Endodermal cell (in vitro differentiated cells): ENCODE results near the gene PDCD2L. TPM values are rescaled to one million over a fixed set of nuclear protein-coding genes. Genes with fewer than 3 reads are reported as not detected.

Experiments
- DNase-seq: peaks from one replicate; pipeline ENCODE4 v3.0.0-alpha.2; 2017
- H3K27ac ChIP-seq: 2 replicates; pipeline ENCODE4 v1.5.1; 2013; ENCODE audit warnings: mild to moderate bottlenecking, low read depth, low read length, moderate library complexity
- H3K27me3 ChIP-seq: 2 replicates; pipeline ENCODE4 v1.6.1; 2013; ENCODE audit warnings: mild to moderate bottlenecking, low read length, moderate library complexity; ENCODE audit not compliant: insufficient read depth, control insufficient read depth, poor library complexity, severe bottlenecking
- H3K36me3 ChIP-seq: 2 replicates; pipeline ENCODE4 v1.7.0; 2013; ENCODE audit warnings: mild to moderate bottlenecking, low read length, moderate library complexity; ENCODE audit not compliant: control insufficient read depth, insufficient read depth
- H3K4me1 ChIP-seq: one replicate; pipeline ENCODE4 v1.7.0; 2013; ENCODE audit warnings: low read length; ENCODE audit not compliant: control insufficient read depth, insufficient read depth
- H3K4me3 ChIP-seq: 2 replicates; pipeline ENCODE4 v1.5.1; 2013; ENCODE audit warnings: mild to moderate bottlenecking, low read length, moderate library complexity
- H3K9ac ChIP-seq: 2 replicates; pipeline ENCODE4 v1.6.1; 2013; ENCODE audit warnings: mild to moderate bottlenecking, low read length, moderate library complexity; ENCODE audit not compliant: poor library complexity, severe bottlenecking; ENCODE audit errors: extremely low read depth
- H3K9me3 ChIP-seq: 2 replicates; pipeline ENCODE4 v1.6.1; 2013; ENCODE audit warnings: mild to moderate bottlenecking, low read length, moderate library complexity; ENCODE audit not compliant: control insufficient read depth
- H3K27ac Mint-ChIP-seq: 2 replicates; pipeline ENCODE4 v1.8.0; 2020; ENCODE audit warnings: mixed read lengths
- H3K27me3 Mint-ChIP-seq: 2 replicates; pipeline ENCODE4 v1.8.0; 2021; ENCODE audit warnings: mild to moderate bottlenecking, mixed read lengths; ENCODE audit not compliant: insufficient read depth
- H3K36me3 Mint-ChIP-seq: 2 replicates; pipeline ENCODE4 v1.8.0; 2020; ENCODE audit warnings: low read depth, mixed read lengths
- H3K4me1 Mint-ChIP-seq: 2 replicates; pipeline ENCODE4 v1.8.0; 2020; ENCODE audit warnings: mixed read lengths
- H3K4me3 Mint-ChIP-seq: 2 replicates; pipeline ENCODE4 v1.8.0; 2020; ENCODE audit warnings: mild to moderate bottlenecking, moderate library complexity, mixed read lengths
- H3K9me3 Mint-ChIP-seq: 2 replicates; pipeline ENCODE4 v1.8.0; 2020; ENCODE audit warnings: mild to moderate bottlenecking, mixed read lengths
- CTCF ChIP-seq: fragments of 200-600 bp; sonication (generic); conservative IDR thresholded peaks from 2 replicates; pipeline ENCODE4 v1.5.0; 2021; ENCODE audit warnings: antibody characterized with exemption, mild to moderate bottlenecking
- WGBS, 2 experiments: methylation state at CpG; one replicate each; pipeline versions ENCODE4 v1.1.5 to v1.1.7; 2013; ENCODE audit warnings: missing lambda C conversion rate in 2 of 2, mixed read lengths in 1 of 2; ENCODE audit not compliant: insufficient coverage in 1 of 2, insufficient read length in 1 of 2; 5-methylcytosine and 5-hydroxymethylcytosine counted together
- total RNA-seq, 2 donors: library from RNA; stranded (reverse); fragmentation: NEBNext Ultra II Directional in 1 of 2; extraction: Animal tissue kit (Norgen Biotek cat#: 25700) in 1 of 2; gene quantifications; 2 replicates in 1 of 2; 3 replicates in 1 of 2; pipeline ENCODE4 v1.2.1, GENCODE V29; 2021

Gene PDCD2L
- total RNA-seq, 2 donors from 2014 or later, result 25.0 to 25.1 TPM

GRCh38 chr19:34393031-34393430, 11.2 kb upstream of the PDCD2L start:
- Mint-ChIP-seq H3K9me3 (no peaks in the 10 kb centered on the region), H3K4me1 (no peaks in the 10 kb centered on the region), H3K27ac (no peak overlapping the region), H3K4me3 (no peak overlapping the region), H3K27me3 (no peaks in the 10 kb centered on the region), H3K36me3 (peaks cover 24% of the 10 kb centered on the region)
- peaks cover 49% of the 10 kb centered on the region for H3K36me3 ChIP-seq
- DNase-seq, result no peak
- 84 to 93% methylated on average over 6 to 11 of the region's 11 CpGs for WGBS, 2 experiments
- no peak overlapping the region for H3K9ac ChIP-seq
- no peaks in the 10 kb centered on the region for H3K4me1 ChIP-seq
- no peak overlapping the region for H3K27ac ChIP-seq
- no peak overlapping the region for H3K4me3 ChIP-seq
- no peak for TF ChIP-seq CTCF
- no peaks in the 10 kb centered on the region for H3K9me3 ChIP-seq
- H3K27me3 ChIP-seq, result no peaks in the 10 kb centered on the region

- no peak for DNase-seq
- TF ChIP-seq CTCF, result no peak
- peaks cover 52% of the 10 kb centered on the region for H3K36me3 ChIP-seq
- H3K27ac Mint-ChIP-seq, result no peak overlapping the region
- H3K27me3 Mint-ChIP-seq, result no peaks in the 10 kb centered on the region
- no peak overlapping the region for H3K4me3 Mint-ChIP-seq
- no peaks in the 10 kb centered on the region for H3K9me3 ChIP-seq
- no peaks in the 10 kb centered on the region for H3K4me1 Mint-ChIP-seq
- H3K27ac ChIP-seq, result no peak overlapping the region
- H3K36me3 Mint-ChIP-seq, result peaks cover 26% of the 10 kb centered on the region
- H3K27me3 ChIP-seq, result no peaks in the 10 kb centered on the region
- H3K9ac ChIP-seq, result no peak overlapping the region
- 94 to 96% methylated on average over 10 to 14 of the region's 14 CpGs for WGBS, 2 experiments
- no peaks in the 10 kb centered on the region for H3K4me1 ChIP-seq
- no peaks in the 10 kb centered on the region for H3K9me3 Mint-ChIP-seq
- no peak overlapping the region for H3K4me3 ChIP-seq
These were observed 10.6 kb upstream of the PDCD2L start for GRCh38 chr19:34393629-34394028.

- Histone ChIP-seq H3K27me3 (no peaks in the 10 kb centered on the region), H3K9ac (no peak overlapping the region), H3K4me3 (no peak overlapping the region), H3K27ac (no peak overlapping the region), H3K4me1 (no peaks in the 10 kb centered on the region), H3K36me3 (peaks cover 40% of the 10 kb centered on the region), H3K9me3 (no peaks in the 10 kb centered on the region)
- Mint-ChIP-seq H3K27me3 (no peaks in the 10 kb centered on the region), H3K4me3 (no peak overlapping the region), H3K36me3 (peaks cover 50% of the 10 kb centered on the region), H3K4me1 (no peaks in the 10 kb centered on the region), H3K9me3 (no peaks in the 10 kb centered on the region), H3K27ac (no peak overlapping the region)
- DNase-seq, result no peak
- WGBS, 2 experiments, result 88% methylated on average over 1 of the region's 1 CpG; no CpG with 5 or more reads in 1 of the 2 experiments
- TF ChIP-seq CTCF, result no peak
These were observed 6.3 kb upstream of the PDCD2L start for GRCh38 chr19:34397853-34398252.
